ENCODE data around the gene ACLY.
"Not testable (repeated sequence)": the region's sequence is repeated elsewhere in the genome, so short reads cannot be mapped to it uniquely, and the experiment has no call there.

Gene ACLY

DNA sequence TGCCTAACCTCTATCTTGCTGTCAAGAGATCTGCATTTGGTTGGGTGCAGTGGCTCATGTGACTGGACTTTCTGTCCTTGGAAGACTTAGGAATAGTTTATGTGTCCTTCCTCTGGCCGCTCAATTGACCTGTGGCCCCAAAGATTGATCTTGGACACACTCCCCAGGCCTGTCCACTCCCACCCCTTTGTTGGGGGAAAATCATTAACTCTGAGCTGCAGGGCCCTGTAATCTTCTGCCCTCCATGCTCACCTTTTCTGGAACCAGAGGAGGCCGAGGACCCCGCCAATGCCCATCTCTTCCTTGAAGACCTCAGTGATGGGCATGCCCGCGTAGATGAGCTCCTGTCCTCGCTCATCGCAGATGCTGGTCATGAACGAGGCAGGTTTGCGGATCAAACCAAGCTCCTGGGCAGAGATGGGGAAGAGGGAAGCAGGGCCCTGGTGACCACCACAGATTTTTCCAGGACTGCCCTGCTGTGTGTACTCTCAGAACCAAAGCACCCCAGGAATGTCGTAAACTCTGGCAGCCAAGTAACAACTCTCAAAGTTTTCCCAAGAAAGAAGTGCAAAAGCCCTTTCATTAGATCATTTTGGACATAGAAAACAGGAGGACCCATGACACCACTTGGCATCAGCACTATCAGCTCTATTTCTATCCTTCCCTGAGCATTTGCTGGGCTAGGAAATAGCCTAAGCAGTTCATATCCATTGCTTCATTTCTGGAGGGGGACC lies 45.0 kb downstream of the ACLY start:
- no peak for DNase-seq (ENCODE audit: low read depth in 2 of 2)

DNA sequence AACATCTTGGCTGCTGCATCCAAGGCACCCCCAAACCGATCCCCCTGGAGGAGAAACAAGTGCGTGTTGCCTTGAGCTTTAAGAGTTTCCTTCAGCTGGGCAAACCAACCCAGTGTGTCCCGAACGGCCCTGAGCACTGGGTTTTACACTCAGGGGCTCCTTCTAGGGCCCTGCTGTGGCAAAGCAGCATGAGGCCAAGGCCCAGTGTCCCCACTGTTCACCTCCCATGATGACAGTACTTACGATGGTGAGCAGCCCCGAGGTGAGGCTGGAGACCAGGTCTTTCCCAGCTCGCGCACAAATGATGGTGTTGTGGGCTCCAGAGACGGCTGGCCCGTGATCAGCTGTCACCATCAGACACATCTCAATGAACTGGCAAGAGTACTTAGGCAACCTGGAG lies 47.0 kb downstream of the ACLY start:
- DNase-seq (ENCODE audit: low read depth in 2 of 2): no peak

DNA sequence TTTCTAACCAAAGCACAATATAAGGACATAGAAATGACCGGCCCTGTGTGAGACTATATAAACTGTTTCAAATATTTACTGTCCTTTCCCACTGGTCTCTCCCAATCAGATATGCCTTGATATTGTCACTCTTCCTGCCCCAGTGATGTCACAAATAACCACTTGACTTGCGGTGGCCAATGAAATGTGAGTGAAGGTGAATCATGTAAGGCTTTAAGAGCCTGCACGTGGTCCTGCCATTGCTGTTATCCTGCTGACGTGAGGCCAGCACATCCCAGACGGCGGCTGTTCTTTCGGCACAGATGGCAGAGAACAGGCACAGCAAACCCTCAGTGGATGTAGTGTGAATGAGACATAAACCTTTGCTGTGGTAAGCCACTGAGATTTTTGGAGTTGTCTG lies 48.1 kb downstream of the ACLY start:
- DNase-seq (ENCODE audit: low read depth in 2 of 2): no peak

DNA sequence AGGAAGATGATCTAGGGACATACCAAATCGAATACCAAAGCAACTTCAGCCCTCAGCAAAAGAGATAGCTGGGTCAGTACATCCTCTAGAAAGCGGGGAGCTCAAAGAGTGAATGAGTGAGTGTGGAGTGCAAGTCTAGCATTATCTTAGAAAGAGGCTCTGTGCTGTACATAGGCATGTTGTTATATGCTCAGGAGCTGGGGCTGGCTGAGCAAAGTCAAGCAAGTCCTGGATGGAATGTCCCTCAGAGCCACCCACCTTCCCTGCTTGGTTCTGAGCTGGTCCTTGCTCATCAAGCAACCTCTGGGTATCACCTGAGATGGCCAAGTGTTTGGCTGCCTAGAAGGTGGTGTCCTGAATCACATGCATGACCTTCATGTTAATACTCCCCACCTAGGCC lies 48.7 kb downstream of the ACLY start:
- no peak for DNase-seq (ENCODE audit: low read depth in 2 of 2)

DNA sequence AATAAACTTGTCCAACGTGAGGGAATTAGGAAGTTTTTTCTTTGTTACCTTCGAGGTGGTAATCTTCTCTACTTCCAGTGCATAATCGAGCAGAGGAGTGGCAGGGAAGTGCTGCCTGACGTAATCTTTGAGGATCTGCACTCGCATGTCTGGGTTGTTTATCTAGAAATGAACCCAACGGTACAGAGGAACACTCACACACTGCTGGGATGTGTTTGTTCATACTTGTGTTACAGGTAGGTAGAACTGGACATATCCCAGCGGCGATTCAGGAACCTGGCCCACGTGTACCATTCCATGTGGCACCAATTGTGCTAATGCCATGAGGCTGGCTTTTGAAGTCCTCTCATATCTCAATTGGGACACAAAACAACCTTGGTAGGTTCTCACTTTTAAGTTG lies 49.3 kb downstream of the ACLY start:
- DNase-seq (ENCODE audit: low read depth in 2 of 2): no peak

DNA sequence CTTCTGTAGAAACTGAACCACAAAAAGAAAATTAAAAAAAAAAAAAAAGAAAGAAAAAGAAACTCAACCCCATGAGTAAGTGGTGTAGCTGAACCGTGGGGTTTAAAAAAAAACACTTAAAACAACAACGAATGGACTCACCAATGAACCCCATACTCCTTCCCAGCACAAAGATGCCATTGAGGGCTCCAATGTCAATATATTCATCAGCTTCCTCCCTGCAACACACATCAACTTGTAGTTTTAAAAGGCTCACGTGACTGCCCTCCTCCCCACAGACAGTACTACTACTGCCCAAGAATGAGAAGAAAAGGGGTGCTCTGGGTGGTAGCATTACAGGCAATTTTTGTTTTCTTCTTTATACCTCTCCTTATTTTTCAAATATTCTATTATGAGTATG lies 50.2 kb downstream of the ACLY start:
- DNase-seq (ENCODE audit: low read depth in 2 of 2): no peak

DNA sequence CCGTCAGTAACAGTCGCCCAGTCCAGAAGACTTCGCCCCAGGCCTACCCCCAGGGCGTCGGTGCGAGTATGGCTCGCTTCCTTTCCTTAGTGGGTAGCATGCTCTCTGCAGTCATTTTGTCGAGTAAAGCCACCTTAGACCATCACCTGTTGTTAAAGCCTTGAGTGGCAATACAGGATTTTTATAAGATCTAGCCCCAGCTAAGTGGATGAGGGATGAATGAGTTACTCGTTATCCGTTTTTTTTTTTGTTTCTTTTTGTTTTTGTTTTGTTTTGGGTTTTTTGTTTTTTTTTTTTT lies 53.2 kb downstream of the ACLY start:
- DNase-seq (ENCODE audit: low read depth in 2 of 2): no peak

DNA sequence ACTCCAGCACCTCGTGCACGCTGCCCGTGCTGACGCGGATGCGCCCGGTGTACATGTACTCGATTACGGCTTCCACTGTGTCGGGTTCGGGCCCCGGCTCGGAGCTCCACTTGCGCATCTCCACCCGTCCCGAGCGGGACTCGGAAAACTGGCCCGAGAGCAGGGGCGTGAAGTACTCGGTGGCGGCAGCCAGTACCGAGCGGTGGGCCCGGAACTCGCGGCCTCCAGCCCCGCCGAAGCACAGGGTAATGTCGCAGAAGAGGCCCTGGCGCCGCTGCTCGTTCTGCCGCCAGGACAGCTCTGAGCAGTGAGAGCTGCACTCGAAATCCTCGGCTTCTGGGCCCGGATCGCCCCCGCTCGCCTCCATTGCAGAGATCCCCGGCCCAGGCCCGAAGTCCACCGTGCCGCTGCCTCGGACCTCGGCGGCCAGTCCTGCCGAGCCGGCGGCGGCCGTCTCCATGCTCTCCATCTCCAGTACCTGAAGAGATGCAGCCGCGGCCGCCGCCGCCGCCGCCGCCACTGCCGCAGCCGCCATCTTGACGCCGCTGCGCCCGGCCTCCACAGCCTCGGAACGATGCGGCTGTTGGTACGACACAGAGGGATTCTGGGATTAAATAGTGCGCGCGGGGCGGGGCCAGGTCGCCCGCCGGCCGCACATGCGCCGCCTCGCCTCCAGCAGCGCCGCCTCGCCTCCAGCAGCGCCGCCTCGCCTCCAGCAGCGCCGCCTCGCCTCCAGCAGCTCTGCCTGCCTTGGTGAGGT lies 53.7 kb downstream of the ACLY start, which contains the start of gene KLHL11:
Gene KLHL11, minus strand, starts transcription at position 588 of the 760 bp plus-strand sequence. Its CDS starts 53 bp downstream, at position 535.
- peak; percentile 68 to 71 for DNase-seq (ENCODE audit: low read depth in 2 of 2)

DNA sequence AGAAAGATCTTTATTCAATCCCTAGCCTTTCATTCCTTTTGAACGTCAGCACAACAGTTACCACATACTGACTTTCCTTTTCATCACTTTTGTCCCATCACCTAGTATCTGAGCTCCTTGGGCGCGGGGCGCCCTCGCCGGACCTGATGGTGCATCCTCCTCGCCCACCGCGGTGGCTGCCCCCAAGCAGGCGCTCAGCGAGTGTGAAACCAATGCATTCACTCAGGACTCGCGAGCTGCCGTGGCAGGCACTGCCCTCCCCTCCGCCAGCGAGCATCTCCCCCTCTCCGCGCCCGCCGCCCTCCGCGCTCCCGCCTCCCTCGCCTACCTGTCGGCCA lies 54.3 kb downstream of the ACLY start:
- DNase-seq (ENCODE audit: low read depth in 2 of 2): no peak

DNA sequence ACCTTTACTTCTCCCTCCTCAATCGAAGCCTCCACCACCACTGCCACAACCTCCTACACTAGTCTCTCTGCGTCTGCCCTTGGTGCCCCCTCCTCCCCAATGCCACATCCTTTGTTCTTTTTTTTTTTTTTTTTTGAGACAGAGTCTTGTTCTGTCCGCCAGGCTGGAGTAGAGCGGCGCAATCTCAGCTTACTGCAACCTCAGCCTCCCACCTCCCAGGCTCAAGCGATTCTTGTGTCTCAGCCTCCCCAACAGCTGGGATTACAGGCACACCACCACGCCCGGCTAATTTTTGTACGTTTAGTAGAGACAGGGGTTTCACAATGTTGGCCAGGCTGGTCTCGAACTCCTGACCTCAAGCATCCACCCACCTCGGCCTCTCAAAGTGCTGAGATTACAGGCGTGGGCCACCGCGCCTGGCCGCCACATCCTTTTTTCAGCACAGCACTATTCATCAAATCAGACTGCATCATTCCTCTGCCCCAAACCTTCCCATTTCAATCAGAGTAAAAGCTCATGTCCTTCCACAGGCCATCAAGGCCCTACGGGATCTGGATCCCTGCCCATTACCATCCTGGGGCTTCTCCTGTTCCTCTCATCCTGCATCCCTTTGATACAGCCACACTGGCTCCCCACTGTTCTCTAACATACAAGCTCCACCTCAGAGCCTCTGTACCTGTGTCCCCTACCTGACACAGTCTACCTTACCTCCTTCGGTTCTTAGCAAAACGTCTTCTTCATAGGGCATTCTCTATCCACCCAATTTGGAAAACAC lies 55.5 kb downstream of the ACLY start:
- no peak for DNase-seq (ENCODE audit: low read depth in 2 of 2)

DNA sequence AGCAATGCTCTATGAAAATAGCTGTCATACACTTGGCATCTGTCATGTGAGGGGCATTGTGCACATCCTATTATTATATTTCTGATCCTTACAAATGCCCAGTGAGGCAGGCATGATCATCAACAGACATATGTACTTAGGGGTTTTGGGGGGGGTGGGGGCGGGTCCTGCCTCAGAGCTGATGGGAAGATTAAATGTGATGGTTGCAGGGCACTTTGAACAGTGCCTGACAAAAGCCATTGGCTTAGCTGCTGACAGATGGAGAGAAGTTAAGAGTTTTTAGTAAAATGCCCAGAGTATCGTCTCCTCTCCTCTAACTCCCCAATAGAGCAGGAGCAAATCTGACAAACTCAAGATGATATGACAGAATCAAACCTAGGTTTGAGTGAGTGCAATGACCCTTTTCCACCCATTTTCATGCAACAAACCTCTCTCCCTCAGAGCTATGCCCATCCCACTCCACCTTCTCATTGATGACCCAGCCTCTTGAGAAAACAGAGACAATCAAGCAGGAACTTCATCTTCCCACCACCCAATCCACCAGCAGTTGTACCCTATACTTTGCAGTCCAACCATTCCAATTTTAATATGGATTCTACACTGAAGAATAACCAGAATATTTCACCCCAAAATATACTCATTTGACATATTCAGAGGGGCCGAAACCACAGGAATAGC lies 58.4 kb downstream of the ACLY start:
- no peak for DNase-seq (ENCODE audit: low read depth in 2 of 2)

DNA sequence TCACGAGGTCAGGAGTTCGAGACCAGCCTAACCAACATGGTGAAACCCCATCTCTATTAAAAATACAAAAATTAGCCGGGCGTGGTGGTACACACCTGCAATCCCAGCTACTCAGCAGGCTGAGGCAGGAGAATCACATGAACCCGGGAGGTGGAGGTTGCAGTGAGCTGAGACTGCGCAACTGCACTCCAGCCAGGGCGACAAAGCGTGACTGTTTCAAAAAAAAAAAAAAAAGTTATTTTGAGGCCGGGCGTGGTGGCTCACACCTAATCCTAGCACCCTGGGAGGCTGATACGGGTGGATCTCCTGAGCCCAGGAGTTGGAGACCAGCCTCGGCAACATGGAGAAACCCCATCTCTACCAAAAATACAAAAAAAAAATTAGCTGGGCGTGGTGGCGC lies 67.4 kb downstream of the ACLY start:
- DNase-seq (ENCODE audit: low read depth in 2 of 2): not testable (repeated sequence)

DNA sequence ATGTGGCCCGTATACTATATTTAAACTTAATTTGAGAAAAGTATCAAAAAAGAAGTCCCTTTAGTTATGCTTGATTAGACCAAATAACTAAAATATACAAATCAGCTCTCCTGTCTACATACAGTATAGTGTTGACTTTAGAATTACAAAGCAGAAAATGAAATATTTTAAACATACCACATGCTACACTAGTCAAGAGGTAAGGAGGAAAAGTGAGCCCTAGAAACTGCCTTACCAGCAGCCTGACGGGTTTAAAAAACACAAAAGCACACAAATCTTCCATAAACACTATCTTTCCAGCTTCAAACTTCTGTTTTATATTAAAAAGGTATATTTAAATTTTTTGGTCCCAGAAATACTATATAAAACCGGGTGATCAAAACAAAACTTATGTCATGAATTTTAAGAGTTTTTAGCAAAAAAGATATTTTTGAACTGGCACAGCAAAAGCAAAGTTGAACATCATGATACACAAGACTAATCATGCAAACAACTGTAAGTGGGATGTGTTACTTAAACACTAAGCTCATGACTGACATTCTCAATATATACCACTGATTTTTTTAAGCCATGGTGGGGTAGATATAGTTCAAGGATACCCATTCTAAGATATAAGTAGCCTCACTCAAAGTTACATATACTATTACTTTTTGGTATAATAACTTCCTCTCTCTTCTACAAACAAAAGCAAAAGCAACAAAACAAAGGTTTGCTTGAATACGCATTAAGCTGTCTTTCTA lies 69.3 kb downstream of the ACLY start:
- DNase-seq (ENCODE audit: low read depth in 2 of 2): no peak

DNA sequence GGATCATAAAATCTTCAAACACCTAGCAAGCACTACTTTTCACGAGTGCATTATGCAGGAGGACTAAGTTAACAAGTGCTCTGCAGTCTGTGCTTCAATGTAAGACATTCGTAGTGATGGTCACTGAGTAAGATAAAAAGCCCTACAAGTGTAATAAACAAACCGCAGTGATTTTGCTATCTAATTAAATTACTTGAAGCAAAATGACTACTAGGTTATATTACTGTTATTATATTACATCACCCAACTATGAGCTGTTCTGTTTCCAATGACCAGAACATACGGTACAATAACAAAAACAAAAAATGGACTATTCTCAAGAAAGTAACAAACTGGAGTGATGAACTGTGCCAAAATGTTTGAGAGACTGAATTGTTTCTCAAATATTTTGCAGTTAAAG lies 70.0 kb downstream of the ACLY start:
- DNase-seq (ENCODE audit: low read depth in 2 of 2): no peak

DNA sequence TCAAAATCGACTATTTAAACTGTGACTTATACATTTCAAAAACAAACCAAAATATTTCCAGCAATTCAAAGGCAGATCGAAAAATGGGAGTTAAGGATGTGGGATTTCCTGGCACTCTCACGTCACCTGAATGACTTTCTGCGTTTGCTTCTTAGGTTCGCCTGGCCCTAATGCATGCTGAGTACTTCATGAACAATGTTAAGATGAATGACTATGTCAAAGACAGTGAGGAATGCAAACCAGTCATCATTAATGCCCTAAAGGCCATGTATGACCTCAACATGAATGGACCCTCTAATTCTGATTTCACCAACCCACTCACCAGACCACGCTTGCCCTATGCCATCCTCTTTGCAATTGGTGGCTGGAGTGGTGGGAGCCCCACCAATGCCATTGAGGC lies 73.8 kb downstream of the ACLY start:
- DNase-seq (ENCODE audit: low read depth in 2 of 2): no peak

DNA sequence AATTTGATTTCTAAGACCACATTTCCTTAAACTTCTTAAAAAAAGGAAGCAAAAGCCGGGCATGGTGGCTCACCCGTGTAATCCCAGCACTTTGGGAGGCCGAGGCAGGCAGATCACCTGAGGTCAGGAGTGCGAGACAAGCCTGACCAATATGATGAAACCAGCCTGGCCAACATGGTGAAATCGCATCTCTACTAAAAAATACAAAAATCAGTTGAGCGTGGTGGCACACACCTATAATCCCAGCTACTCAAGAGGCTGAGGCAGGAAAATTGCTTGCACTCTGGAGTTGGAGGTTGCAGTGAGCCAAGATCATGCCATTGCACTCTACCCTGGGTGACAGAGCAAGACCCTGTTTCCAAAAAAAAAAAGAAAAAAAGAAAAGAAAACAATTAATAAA lies 78.0 kb downstream of the ACLY start:
- DNase-seq (ENCODE audit: low read depth in 2 of 2): not testable (repeated sequence)

DNA sequence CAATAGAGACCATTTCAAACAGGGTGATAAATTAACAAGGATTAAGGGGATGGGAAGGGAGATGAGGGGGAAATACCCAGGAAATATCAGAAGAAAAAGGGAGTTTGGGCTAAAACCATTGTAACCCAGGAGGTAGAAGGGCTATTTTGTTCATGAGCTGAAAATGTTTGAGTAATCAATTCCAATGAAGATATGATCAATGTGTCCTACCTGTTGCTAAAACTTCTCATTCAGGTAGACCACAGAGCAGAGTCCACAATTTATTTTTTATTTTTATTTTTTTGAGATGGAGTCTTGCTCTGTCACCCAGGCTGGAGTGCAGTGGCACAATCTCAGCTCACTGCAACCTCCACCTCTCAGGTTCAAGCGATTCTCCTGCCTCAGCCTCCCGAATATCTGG lies 79.3 kb downstream of the ACLY start:
- not testable (repeated sequence) for DNase-seq (ENCODE audit: low read depth in 2 of 2)

DNA sequence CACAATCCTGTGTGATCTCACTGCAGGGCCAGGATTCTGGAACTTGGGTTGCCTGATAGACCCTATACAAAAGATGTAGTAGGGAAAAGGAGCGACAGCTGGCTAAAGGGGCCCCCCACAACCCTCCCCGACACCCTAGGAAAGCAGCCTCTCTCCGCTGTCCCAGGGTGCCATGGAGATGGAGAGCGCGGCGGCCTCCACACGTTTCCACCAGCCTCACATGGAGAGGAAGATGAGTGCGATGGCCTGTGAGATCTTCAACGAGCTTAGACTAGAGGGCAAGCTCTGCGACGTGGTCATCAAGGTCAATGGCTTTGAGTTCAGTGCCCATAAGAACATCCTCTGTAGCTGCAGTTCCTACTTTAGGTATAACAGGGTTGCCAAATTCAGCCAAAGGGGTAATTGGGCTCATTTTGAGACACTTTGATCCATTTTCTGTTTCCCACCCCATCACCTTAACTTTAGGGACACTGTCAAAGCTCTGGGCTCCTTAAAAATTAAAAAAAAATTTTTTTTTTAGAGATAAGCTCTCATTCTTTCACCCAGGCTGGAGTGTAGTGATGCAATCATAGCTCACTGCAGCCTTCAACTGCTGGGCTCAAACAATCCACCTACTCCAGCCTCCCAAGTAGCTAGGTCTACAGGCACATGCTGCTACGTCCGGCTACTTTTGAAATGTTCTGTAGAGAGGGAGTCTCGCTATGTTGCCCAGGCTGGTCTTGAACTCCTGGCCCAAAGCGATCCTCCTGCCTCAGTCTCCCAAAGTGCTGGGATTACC lies 80.8 kb downstream of the ACLY start, which contains the start of gene KLHL10:
Gene KLHL10, plus strand, starts transcription at position 65 of the 778 bp plus-strand sequence. Its CDS starts 108 bp downstream, at position 173.
- DNase-seq (ENCODE audit: low read depth in 2 of 2): no peak

DNA sequence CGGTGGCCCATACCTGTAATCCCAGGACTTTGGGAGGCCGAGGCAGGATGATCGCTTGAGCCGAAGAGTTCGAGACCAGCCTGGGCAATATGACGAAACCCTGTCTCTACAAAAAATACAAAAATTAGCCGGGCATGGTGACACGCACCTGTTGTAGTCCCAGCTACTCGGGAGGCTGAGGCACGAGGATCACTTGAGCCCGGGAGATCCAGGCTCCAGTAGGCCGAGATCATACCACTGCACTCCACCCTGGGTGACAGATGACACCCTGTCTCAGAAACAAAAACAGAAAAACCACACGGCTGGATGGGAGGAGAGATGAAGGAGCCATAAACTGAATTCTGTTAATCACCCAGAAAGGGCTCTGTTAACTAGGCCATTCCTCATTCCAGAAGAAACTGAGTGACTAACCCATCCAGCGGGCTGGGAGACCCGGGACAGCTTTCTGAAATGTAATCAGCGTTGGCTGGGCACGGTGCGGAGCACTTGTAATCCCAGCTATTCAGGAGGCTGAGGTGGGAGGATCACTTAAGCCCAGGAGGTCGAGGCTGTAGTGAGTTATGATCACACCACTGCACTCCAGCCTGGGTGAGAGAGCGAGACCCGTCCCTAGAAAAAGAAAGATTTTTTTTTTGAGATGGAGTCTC lies 82.1 kb downstream of the ACLY start:
- no peak for DNase-seq (ENCODE audit: low read depth in 2 of 2)

Measured in fibroblast of skin of left quadriceps (primary cell).